CD4-positive, CD25-positive, alpha-beta regulatory T cell (primary cell): Measurements from ENCODE around the gene LINC00305. TPM values are rescaled to one million over a fixed set of nuclear protein-coding genes. Genes with fewer than 3 reads are reported as not detected.

Source experiments
- ATAC-seq, 2 donors: fragments of 150-1000 bp; cut with Tn5 transposase; one replicate each; pipeline ENCODE4 v1.10.0; 2021; ENCODE audit warnings: low read depth in 2 of 2, moderate number of reproducible peaks in 2 of 2, moderate library complexity in 1 of 2
- DNase-seq, 3 donors: peaks; one replicate each; pipeline versions ENCODE4 v3.0.0 to v3.0.0-alpha.2; 2012 to 2022; ENCODE audit warnings: mixed read lengths in 1 of 3
- H3K27ac ChIP-seq: one replicate; pipeline ENCODE4 v1.7.0; 2013; ENCODE audit warnings: mild to moderate bottlenecking, low read length; ENCODE audit not compliant: insufficient read depth, poor library complexity, severe bottlenecking
- H3K27me3 ChIP-seq: one replicate; pipeline ENCODE4 v1.7.0; 2013; ENCODE audit warnings: low read length; ENCODE audit not compliant: control insufficient read depth, insufficient read depth
- H3K36me3 ChIP-seq: one replicate; pipeline ENCODE4 v1.7.0; 2013; ENCODE audit warnings: mild to moderate bottlenecking, low read length, moderate library complexity; ENCODE audit not compliant: control insufficient read depth, insufficient read depth
- H3K4me1 ChIP-seq: 2 replicates; pipeline ENCODE4 v1.7.0; 2013; ENCODE audit warnings: mild to moderate bottlenecking, low read length; ENCODE audit not compliant: insufficient read depth, control insufficient read depth, poor library complexity, severe bottlenecking
- H3K4me3 ChIP-seq: one replicate; pipeline ENCODE4 v1.7.0; 2013; ENCODE audit warnings: low read depth, mild to moderate bottlenecking, low read length, moderate library complexity
- H3K9me3 ChIP-seq, 2 experiments: 1 replicate in 1 of 2; 2 replicates in 1 of 2; pipeline ENCODE4 v1.7.0; 2013; ENCODE audit warnings: low read length in 2 of 2, mild to moderate bottlenecking in 1 of 2, moderate library complexity in 1 of 2; ENCODE audit not compliant: control insufficient read depth in 2 of 2
- H3K27ac Mint-ChIP-seq, 3 donors: one replicate each; pipeline ENCODE4 v1.8.0; 2020 to 2022; ENCODE audit warnings: mild to moderate bottlenecking in 3 of 3, mixed read lengths in 3 of 3, moderate library complexity in 2 of 3
- H3K27me3 Mint-ChIP-seq: one replicate; pipeline ENCODE4 v1.8.0; 2022; ENCODE audit warnings: mild to moderate bottlenecking, mixed read lengths
- H3K36me3 Mint-ChIP-seq: one replicate; pipeline ENCODE4 v1.8.0; 2020; ENCODE audit warnings: mixed read lengths
- H3K4me1 Mint-ChIP-seq, 4 donors: one replicate each; pipeline ENCODE4 v1.8.0; 2020 to 2022; ENCODE audit warnings: mixed read lengths in 4 of 4, mild to moderate bottlenecking in 1 of 4
- H3K4me3 Mint-ChIP-seq, 4 donors: one replicate each; pipeline ENCODE4 v1.8.0; 2020 to 2022; ENCODE audit warnings: mild to moderate bottlenecking in 4 of 4, mixed read lengths in 4 of 4, moderate library complexity in 3 of 4
- H3K9me3 Mint-ChIP-seq, 7 donors: one replicate each; pipeline ENCODE4 v1.8.0; 2020 to 2022; ENCODE audit warnings: mixed read lengths in 7 of 7, mild to moderate bottlenecking in 3 of 7, moderate library complexity in 2 of 7
- polyA plus RNA-seq, 4 donors: library from polyadenylated mRNA; unstranded; fragments of 300-500 nt; fragmentation: Illumina TruSeq; gene quantifications; one replicate each; pipeline ENCODE4 v1.2.3, GENCODE V29; 2021
- total RNA-seq: library from RNA; stranded (reverse); gene quantifications from one replicate; pipeline ENCODE4 v1.2.3, GENCODE V29; 2022

Gene LINC00305
- total and polyA plus RNA-seq, 5 donors from 2014 or later = not detected

DNA sequence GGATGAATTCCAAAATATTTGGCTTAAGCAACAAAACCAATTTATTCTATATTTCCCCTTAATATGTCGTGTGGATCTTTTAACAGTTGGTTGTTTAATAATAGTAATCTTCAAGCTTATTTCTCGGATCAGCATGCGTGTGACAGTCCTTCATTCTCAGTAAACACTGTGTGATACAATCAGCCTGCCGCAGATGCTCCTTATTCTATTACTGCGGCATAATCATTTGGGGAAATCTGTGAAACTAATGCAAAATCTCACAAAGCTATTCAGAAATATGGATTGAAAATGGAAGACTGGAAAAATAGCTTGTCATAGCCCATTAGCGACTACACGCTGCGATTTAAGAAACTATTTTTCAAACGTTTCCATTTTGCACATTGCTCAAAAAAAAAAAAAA, 36.9 kb downstream of the LINC00305 start:
- Histone ChIP-seq H3K27me3 (no peaks in the 10 kb centered on the region), H3K4me3 (no peak overlapping the region), H3K36me3 (no peaks in the 10 kb centered on the region), H3K9me3 (no peaks in the 10 kb centered on the region), H3K27ac (no peak overlapping the region), H3K4me1 (no peaks in the 10 kb centered on the region)
- Mint-ChIP-seq H3K27ac (no peak overlapping the region), H3K4me1 (no peaks in the 10 kb centered on the region), H3K27me3 (no peaks in the 10 kb centered on the region), H3K36me3 (no peaks in the 10 kb centered on the region), H3K9me3 (peaks cover 0 to 4% (median 0%) of the 10 kb centered on the region in 7 donors), H3K4me3 (no peak overlapping the region)
- ATAC-seq = no peak
- no peak for DNase-seq

DNA sequence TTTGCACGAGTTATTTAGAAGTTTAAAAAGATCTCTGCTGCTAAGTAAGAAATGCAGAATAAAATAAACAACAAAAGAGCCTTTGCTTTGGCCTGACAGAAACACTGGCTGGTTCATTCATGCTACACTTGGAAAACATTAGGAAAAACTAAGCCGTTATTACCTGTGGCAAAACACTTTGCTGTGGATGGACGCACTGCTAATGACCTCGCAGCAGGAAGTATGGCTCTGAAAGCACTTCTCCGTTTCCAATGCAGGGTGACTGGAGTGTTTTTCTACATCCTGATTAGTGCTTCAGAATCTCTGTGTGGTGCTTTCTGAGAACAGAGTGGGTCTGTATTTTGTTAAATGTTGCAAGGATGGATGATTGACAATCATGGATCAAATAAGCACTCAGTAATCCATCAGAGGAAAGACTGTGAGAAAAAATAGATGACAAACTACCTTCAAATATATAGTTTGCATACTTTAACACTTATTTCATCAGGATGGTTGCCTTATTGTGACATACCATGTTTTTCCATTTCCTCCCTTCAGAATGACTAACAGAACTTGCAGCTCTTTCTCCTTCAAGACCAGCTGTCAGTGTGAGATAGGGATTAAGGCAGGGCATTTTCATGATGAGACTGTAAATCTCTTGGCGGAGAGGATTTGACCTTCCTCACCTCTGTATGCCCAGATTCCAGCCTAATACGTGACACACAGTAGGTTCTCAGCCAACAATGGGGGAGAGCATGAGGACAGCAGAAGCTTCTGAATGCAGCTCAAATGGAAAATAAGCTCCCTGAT, 38.0 kb downstream of the LINC00305 start:
- no peak overlapping the region for H3K27ac Mint-ChIP-seq
- no peak overlapping the region for H3K27ac ChIP-seq
- no peaks in the 10 kb centered on the region for H3K36me3 Mint-ChIP-seq
- no peaks in the 10 kb centered on the region for H3K9me3 ChIP-seq
- no peaks in the 10 kb centered on the region for H3K4me1 Mint-ChIP-seq
- H3K36me3 ChIP-seq = no peaks in the 10 kb centered on the region
- H3K9me3 Mint-ChIP-seq = peaks cover 0 to 5% (median 0%) of the 10 kb centered on the region in 7 donors
- no peak for ATAC-seq
- no peak overlapping the region for H3K4me3 ChIP-seq
- no peak for DNase-seq
- H3K27me3 ChIP-seq = no peaks in the 10 kb centered on the region
- no peaks in the 10 kb centered on the region for H3K4me1 ChIP-seq
- H3K27me3 Mint-ChIP-seq = no peaks in the 10 kb centered on the region
- no peak overlapping the region for H3K4me3 Mint-ChIP-seq

DNA sequence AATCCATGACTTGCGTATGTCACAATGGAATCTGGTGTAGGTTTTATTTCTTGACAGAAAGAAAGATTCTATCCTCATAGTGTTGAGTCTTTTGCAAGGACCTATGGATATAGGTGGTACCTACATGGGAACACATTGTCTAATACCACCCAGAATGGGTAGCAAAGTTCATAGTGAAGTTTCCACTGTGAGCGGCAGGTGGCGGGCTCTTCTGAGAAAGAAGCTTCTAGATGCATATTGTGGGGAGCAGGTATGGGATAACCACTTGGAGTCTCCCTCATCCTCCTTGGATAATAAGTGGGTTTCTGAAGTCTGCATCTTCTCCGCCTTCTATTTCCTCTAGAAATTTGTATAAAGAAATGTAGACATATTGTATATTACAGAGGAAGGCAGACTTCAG, 44.9 kb downstream of the LINC00305 start:
- no peaks in the 10 kb centered on the region for H3K27me3 Mint-ChIP-seq
- no peak overlapping the region for H3K27ac Mint-ChIP-seq
- Histone ChIP-seq H3K9me3 (no peaks in the 10 kb centered on the region), H3K36me3 (no peaks in the 10 kb centered on the region), H3K4me3 (no peak overlapping the region), H3K4me1 (no peaks in the 10 kb centered on the region), H3K27ac (no peak overlapping the region), H3K27me3 (no peaks in the 10 kb centered on the region)
- DNase-seq = no peak
- no peaks in the 10 kb centered on the region for H3K36me3 Mint-ChIP-seq
- H3K9me3 Mint-ChIP-seq = peaks cover 0 to 5% (median 0%) of the 10 kb centered on the region in 7 donors
- no peak for ATAC-seq
- H3K4me3 Mint-ChIP-seq = no peak overlapping the region
- H3K4me1 Mint-ChIP-seq = no peaks in the 10 kb centered on the region

DNA sequence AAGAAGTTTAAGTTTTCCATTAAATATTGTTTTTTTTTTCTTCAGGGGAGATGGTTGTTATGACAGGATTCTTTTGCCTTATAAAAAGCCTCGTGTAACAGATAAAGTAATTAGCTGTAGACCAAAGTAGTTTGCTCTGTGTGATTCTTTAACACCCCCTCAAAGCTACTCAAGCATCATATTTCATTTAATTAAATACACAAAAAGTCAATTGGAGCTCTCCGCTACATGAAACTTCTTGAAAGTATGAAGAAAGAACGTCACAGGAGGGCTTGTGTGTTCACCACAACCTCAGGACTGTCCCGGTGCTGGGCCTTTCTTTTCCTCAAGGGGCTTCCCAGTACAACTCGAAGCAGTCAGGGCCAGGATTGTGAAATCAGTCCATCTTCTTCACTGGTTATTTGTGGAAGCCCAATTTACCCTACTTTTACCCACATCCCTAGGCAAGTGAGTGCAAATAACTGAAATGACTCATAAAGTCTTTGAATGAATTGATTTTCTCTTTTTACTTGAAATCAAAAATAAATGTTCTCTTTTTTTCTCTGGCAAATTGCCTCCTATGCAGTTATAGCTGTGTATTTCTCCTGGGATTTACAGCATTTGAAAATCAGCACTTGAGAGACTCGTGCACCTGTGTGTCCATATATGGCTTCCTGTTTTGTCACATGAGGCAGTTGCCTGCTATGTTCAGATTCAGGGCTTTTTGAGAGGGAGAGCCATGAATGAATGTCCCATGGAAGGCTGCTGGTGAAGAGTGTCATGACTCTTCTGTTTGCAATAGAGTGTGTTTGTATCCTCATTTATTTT, 48.6 kb downstream of the LINC00305 start:
- H3K4me3 Mint-ChIP-seq = no peak overlapping the region
- Histone ChIP-seq H3K9me3 (no peaks in the 10 kb centered on the region), H3K36me3 (no peaks in the 10 kb centered on the region), H3K4me1 (no peaks in the 10 kb centered on the region), H3K27ac (no peak overlapping the region), H3K4me3 (no peak overlapping the region), H3K27me3 (no peaks in the 10 kb centered on the region)
- H3K27me3 Mint-ChIP-seq = no peaks in the 10 kb centered on the region
- no peak overlapping the region for H3K27ac Mint-ChIP-seq
- ATAC-seq = no peak
- H3K4me1 Mint-ChIP-seq = no peaks in the 10 kb centered on the region
- no peak for DNase-seq
- H3K9me3 Mint-ChIP-seq = no peaks in the 10 kb centered on the region
- no peaks in the 10 kb centered on the region for H3K36me3 Mint-ChIP-seq

DNA sequence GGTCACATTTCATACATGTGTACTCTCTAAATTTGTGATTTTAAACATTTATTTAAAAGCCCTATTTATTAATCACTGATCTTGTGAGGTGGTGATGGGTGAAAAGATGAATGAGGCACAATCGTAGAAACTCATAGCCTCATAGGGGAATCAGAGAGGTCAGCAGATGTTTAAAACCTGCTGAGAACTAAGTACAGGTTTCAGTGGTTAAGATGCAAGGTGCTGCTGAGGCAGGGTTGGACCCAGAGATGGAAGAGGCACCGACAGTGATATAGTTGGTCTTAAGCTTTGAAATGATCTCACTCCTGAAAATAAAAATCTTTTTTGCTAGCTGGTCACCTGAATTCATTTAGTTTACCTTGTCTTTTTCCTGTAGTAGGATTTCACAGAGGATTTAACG, 49.6 kb downstream of the LINC00305 start:
- H3K27ac ChIP-seq = no peak overlapping the region
- Mint-ChIP-seq H3K27ac (no peak overlapping the region), H3K36me3 (no peaks in the 10 kb centered on the region), H3K4me3 (no peak overlapping the region), H3K9me3 (no peaks in the 10 kb centered on the region), H3K27me3 (no peaks in the 10 kb centered on the region), H3K4me1 (no peaks in the 10 kb centered on the region)
- no peak for DNase-seq
- no peaks in the 10 kb centered on the region for H3K36me3 ChIP-seq
- H3K9me3 ChIP-seq = no peaks in the 10 kb centered on the region
- no peaks in the 10 kb centered on the region for H3K4me1 ChIP-seq
- no peaks in the 10 kb centered on the region for H3K27me3 ChIP-seq
- H3K4me3 ChIP-seq = no peak overlapping the region
- ATAC-seq = no peak

DNA sequence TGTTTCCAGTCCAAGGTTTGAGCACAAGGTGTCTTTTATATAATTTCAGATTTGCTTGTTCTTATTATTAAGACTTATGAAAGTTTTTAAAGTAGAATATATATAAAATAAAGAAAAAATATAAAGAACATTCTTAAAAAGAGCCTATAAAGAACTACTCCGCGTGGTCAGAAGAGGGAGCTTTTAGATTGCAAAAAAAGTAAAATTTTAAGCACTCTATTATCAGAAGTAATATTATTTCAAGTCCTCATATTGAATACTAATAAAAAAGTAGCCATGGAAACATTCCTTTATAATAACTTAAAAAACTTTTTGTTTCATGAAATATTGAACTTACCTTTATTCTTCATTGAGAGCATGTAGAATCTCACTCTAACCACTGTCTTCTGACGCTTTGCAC, 51.4 kb downstream of the LINC00305 start:
- Histone ChIP-seq H3K27me3 (no peaks in the 10 kb centered on the region), H3K27ac (no peak overlapping the region), H3K4me1 (no peaks in the 10 kb centered on the region), H3K36me3 (no peaks in the 10 kb centered on the region), H3K9me3 (no peaks in the 10 kb centered on the region), H3K4me3 (no peak overlapping the region)
- Mint-ChIP-seq H3K27me3 (no peaks in the 10 kb centered on the region), H3K27ac (no peak overlapping the region), H3K36me3 (no peaks in the 10 kb centered on the region), H3K4me3 (no peak overlapping the region), H3K9me3 (no peaks in the 10 kb centered on the region), H3K4me1 (no peaks in the 10 kb centered on the region)
- DNase-seq = no peak
- no peak for ATAC-seq

DNA sequence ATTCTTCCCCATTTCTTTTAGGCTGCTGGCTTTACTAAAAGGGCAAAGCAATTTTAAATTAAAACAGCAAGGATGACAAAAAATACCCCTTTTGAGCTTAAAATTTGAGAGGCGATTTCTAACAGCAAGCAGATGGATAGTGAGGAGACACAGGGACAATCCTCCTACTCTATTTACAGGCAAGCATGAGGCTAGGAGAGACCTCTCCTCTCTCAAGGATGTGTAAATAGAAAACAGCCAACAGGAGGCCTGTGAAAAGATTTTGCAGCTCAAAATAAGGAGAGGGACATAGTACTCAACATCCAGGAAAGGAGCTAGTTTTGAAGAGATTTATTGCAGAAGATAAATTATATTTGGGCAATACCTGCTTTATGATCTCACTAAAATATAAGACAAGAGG, 53.8 kb downstream of the LINC00305 start:
- Histone ChIP-seq H3K27ac (no peak overlapping the region), H3K27me3 (no peaks in the 10 kb centered on the region), H3K9me3 (no peaks in the 10 kb centered on the region), H3K4me3 (no peak overlapping the region), H3K36me3 (no peaks in the 10 kb centered on the region), H3K4me1 (no peaks in the 10 kb centered on the region)
- H3K27ac Mint-ChIP-seq = no peak overlapping the region
- H3K36me3 Mint-ChIP-seq = no peaks in the 10 kb centered on the region
- H3K4me3 Mint-ChIP-seq = no peak overlapping the region
- peaks cover 0 to 1% (median 0%) of the 10 kb centered on the region in 7 donors for H3K9me3 Mint-ChIP-seq
- ATAC-seq (no peak), DNase-seq (no peak)
- H3K4me1 Mint-ChIP-seq = no peaks in the 10 kb centered on the region
- no peaks in the 10 kb centered on the region for H3K27me3 Mint-ChIP-seq
